GM18502 (cell line): ENCODE results near the gene CBLC.
"Not testable (repeated sequence)": the region's sequence is repeated elsewhere in the genome, so short reads cannot be mapped to it uniquely, and the experiment has no call there.

Source experiments
- ATAC-seq: cut with Tn5 transposase; IDR thresholded peaks from one replicate; pipeline ENCODE4 v1.9.1; 2021; ENCODE audit warnings: mild to moderate bottlenecking; ENCODE audit not compliant: unreplicated experiment, poor library complexity

CBLC gene

DNA sequence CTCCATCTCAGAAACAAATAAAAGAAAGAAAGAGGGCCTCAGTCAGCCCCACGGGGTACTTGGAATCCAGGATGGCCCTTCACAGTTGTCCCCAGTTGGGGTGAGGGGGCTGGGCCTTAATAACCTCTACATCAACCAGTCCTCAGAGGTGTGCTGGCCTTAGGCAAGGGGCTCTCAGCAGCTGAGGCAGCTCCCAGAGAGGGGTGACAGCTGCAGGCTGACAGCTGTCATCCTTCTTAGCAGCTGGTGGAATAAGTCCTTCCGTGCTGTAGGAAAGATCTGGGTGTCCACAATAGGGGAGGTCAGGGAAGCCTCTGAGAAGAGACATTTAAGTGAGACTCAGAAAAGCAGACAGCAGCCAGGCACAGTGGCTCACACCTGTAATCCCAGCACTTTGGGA, 38.6 kb downstream of the CBLC start:
- no peak for ATAC-seq

GRCh38 chr19:44817725-44818465, 40.2 kb downstream of the CBLC start:
- ATAC-seq: no peak

DNA sequence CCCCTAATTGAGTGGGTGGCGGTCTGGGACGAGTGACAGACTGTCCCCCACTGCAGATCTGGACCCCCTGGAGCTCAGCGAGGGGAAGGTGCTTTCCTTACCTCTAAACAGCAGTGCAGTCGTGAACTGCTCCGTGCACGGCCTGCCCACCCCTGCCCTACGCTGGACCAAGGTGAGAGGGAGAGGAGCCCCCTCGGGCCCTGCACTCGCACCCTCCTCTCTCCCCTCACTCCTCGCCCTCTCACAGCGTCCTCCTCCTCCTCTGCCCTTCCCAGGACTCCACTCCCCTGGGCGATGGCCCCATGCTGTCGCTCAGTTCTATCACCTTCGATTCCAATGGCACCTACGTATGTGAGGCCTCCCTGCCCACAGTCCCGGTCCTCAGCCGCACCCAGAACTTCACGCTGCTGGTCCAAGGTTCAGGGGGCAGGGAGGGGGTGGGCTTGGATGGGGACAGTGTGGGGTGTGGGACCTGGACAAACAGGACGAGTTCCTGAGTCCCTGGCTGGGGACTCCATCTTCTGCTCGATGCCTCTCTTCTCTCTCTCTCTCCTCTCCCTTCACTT, 40.9 kb downstream of the CBLC start:
- no peak for ATAC-seq

- ATAC-seq: no peak
Observed at GRCh38 chr19:44819246-44819832, 41.6 kb downstream of the CBLC start.

GRCh38 chr19:44820648-44821609, 43.2 kb downstream of the CBLC start:
- no peak for ATAC-seq

- no peak for ATAC-seq
Observed at GRCh38 chr19:44822177-44822576, 44.5 kb downstream of the CBLC start.

GRCh38 chr19:44822670-44823372, 45.1 kb downstream of the CBLC start:
- ATAC-seq: no peak

DNA sequence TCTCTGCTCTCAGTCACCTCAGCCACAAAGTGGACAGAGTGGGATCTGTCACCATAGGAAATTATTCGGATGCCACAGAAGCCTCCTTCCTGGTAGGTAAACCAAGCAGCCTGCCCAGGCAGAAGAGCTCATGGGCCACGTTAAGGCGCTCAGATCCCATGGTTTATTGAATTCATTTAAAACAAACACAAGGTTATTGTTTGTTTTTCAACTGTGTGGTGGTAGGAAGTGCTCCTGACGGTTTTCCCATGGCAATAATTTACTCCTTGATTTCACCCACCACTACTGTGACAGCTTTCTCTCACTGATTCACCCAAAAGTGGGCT, 45.6 kb downstream of the CBLC start:
- ATAC-seq: no peak

DNA sequence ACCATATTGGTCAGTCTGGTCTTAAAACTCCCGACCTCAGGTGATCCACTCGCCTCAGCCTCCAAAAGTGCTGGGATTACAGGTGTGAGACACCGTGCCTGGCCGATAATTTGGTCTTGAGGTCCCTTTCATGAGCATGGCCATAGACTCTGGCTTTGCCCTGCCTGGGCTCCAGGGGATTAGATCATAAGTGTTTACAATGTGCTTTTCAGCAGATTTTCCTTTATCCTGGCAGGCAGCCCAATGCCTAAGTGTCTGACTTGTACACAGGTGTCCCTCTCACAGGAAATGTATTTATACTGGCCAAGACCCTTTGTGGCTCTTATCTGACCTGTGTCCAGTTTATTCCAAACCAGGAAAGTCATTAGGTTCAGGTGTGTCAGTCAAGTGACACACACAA, 47.1 kb downstream of the CBLC start:
- no peak for ATAC-seq

DNA sequence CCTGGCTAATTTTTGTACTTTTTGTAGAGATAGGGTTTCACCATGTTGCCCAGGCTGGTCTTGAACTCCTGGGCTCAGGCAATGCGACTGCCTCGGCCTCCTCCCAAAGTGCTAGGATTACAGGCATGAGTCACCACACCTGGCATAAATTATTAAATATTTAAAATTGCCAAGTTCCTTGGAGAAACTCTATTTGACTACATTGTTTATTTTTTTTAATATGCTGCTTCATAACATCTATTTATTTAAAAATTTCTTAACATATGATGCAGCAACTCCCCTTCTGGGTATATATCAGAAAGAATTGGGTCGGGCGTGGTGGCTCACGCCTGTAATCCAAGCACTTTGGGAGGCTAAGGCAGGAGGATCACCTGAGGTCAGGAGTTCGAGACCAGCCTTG, 55.2 kb downstream of the CBLC start:
- ATAC-seq: not testable (repeated sequence)

DNA sequence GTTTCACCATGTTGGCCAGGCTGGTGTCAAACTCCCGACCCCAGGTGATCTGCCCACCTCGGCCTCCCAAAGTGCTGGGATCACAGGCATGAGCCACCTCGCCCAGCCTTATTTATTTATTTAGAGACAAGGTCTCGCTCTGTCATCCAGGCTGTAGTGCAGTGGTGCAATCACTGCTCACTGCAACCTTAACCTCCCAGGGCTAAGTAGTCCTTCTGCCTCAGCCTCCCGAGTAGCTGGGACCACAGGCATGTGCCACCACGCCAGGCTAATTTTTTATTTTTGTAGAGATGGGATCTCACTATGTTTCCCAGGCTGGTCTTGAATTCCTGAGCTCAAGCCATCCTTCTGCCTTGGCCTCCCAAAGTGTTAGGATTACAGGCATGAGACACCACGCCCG, 56.7 kb downstream of the CBLC start:
- ATAC-seq: not testable (repeated sequence)

- ATAC-seq: no peak
Observed at GRCh38 chr19:44839276-44839675, 61.6 kb downstream of the CBLC start.

DNA sequence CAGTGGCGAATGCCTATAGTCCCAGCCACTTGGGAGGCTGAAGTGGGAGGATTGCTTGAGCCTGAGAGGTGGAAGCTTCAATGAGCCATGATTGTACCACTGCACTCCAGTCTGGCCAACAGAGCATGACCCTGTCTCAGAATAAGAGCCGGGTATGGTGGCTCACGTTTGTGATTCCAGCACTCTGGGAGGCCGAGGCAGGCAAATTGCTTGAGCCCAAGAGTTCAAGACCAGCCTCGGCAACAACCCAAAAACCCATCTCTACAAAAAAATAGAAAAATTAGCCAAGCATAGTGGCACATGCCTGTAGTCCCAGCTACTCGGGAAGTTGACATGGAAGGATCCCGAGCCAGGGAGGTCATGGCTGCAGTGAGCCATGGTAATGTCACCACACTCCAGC, 63.1 kb downstream of the CBLC start:
- no peak for ATAC-seq

DNA sequence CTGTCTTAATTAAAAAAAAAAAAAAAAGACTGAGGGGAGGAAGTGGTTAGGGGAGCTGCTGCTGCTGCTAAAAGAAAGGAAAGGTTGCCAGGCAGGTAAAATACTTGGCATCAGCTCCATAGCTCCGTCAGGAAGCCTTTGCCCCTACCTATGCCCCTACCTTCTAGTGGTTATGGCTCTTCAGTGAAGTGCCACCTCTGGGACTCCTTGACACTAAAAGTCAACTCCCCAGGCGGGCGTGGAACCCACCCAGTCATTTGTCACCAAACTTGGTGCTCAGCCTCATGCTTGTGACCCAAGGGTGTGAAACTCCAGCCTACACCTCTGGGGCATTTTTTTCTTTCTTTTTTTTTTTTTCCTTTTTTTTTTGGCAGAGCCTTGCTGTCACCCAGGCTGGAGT, 63.5 kb downstream of the CBLC start:
- ATAC-seq: no peak

GRCh38 chr19:44845286-44845611, 67.6 kb downstream of the CBLC start:
- no peak for ATAC-seq

- peak; percentile 45 for ATAC-seq
Observed at GRCh38 chr19:44845612-44846454, 68.1 kb downstream of the CBLC start, which contains the start of gene NECTIN2. NECTIN2 (plus strand) TSS chr19:44846297; CDS start chr19:44846526, 229 bp downstream.

DNA sequence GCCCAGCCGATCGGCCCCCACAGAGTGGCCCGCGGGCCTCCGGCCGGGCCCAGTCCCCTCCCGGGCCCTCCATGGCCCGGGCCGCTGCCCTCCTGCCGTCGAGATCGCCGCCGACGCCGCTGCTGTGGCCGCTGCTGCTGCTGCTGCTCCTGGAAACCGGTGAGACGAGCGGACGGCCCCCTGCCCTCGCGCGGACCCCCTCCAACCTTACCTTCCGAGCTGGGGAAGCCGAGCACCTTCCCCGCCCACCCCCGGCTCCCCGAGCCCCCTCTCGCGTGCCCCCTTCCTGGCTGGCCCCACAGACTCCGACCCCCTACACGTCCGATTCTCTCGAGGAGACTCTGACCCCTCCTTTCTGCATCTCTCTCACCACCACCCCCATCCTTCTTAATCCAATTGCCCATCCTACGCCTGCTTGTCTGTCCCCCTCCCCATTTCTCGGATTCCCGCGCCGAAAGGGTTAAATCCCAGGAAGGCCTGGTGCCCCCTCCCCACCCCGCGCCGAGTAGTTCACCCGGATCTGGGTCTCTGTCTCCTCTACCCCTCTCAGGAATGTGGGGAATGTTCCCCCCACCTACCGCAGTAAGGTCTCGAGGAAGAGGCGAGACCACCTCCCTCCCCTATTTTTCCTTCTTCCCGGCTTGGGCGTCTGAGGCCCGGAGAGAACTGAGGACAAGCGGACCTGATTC, 68.9 kb downstream of the CBLC start:
- ATAC-seq: no peak

GRCh38 chr19:44847144-44848035, 69.7 kb downstream of the CBLC start:
- ATAC-seq: no peak
